ENCODE measurements around the gene STRADA. TPM values are rescaled to one million over a fixed set of nuclear protein-coding genes. Genes with fewer than 3 reads are reported as not detected.

Gene STRADA
- total and polyA plus RNA-seq, 3 donors from 2014 or later = 55.3 to 142 (median 78.7) TPM

DNA sequence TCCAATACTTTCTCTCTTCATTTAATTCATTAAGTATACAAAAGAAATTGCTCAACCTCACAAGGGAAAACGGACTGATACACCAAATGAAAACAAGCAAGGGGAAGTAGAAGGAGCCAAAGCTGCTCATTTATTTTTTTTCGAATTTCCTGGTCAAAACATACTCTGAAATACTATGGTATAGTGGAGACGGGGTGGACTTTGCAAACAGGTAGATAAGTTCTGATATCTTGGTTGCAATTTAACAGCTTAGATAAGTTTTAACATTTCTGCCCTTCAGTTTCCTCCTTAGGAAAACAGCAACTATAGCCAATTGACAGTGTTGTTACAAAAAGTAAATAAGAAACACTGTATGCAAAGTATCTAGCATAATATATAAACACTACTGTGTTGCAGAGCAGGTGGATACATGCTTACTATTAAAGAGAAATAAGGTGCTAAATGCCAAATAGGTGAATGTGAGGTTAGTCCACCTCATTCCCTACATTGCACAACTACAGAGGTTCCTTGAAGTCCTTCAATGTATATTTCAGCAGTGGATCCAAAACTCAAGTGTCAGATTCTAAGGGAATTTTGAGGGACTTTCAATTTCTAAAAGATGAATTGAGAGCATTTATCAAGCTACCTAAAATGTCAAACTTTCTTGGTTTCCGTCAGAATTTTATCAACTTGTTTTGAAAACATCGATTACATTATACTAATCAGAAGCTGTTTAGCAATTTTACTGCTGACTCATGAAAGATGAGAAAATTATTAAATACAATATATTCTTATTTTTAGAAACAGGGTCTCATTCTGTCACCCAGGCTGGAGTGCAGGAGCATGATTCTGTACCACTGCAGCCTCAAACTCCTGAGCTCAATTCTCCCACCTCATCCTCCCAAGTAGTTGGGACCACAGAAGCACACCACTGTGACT, 20.8 kb upstream of the STRADA start:
- no peak overlapping the region for H3K4me3 ChIP-seq
- H3K27ac ChIP-seq = no peak overlapping the region
- H3K27me3 ChIP-seq = no peaks in the 10 kb centered on the region
- intact Hi-C loops (cut with DNase I; ENCODE audit: low total_unique reads) = no loop called here
- no peaks in the 10 kb centered on the region for H3K9me3 ChIP-seq
- DNase-seq = no peak
- 73 to 80% methylated on average over 5 of the region's 5 CpGs for WGBS, 2 donors
- TF ChIP-seq, protein P1, sequence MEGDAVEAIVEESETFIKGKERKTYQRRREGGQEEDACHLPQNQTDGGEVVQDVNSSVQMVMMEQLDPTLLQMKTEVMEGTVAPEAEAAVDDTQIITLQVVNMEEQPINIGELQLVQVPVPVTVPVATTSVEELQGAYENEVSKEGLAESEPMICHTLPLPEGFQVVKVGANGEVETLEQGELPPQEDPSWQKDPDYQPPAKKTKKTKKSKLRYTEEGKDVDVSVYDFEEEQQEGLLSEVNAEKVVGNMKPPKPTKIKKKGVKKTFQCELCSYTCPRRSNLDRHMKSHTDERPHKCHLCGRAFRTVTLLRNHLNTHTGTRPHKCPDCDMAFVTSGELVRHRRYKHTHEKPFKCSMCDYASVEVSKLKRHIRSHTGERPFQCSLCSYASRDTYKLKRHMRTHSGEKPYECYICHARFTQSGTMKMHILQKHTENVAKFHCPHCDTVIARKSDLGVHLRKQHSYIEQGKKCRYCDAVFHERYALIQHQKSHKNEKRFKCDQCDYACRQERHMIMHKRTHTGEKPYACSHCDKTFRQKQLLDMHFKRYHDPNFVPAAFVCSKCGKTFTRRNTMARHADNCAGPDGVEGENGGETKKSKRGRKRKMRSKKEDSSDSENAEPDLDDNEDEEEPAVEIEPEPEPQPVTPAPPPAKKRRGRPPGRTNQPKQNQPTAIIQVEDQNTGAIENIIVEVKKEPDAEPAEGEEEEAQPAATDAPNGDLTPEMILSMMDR (IDR thresholded peaks at IDR 0.05) = no peak
- no peak for TF ChIP-seq POLR2A (IDR thresholded peaks at IDR 0.05)
- no peaks in the 10 kb centered on the region for H3K36me3 ChIP-seq (ENCODE audit: low read depth, missing control alignments)
- no peaks in the 10 kb centered on the region for H3K4me1 ChIP-seq

- no peaks in the 10 kb centered on the region for H3K4me1 ChIP-seq
- TF ChIP-seq, protein P1 (IDR thresholded peaks at IDR 0.05) = no peak
- no peak for TF ChIP-seq POLR2A (IDR thresholded peaks at IDR 0.05)
- H3K9me3 ChIP-seq = no peaks in the 10 kb centered on the region
- intact Hi-C loops (cut with DNase I; ENCODE audit: low total_unique reads) = no loop called here
- no peaks in the 10 kb centered on the region for H3K36me3 ChIP-seq (ENCODE audit: low read depth, missing control alignments)
- no peaks in the 10 kb centered on the region for H3K27me3 ChIP-seq
- 82 to 84% methylated on average over 10 of the region's 10 CpGs for WGBS, 2 donors
- no peak for DNase-seq
- no peak overlapping the region for H3K27ac ChIP-seq
- H3K4me3 ChIP-seq = no peak overlapping the region
Measured at GRCh38 chr17:63760771-63761539, 19.4 kb upstream of the STRADA start.

GRCh38 chr17:63758428-63758827, 16.8 kb upstream of the STRADA start:
- Histone ChIP-seq H3K9me3 (no peaks in the 10 kb centered on the region), H3K36me3 (ENCODE audit: low read depth, missing control alignments) (no peaks in the 10 kb centered on the region), H3K27me3 (no peaks in the 10 kb centered on the region), H3K4me3 (no peak overlapping the region), H3K4me1 (no peaks in the 10 kb centered on the region), H3K27ac (no peak overlapping the region)
- WGBS, 2 donors = 77 to 85% methylated on average over 2 of the region's 2 CpGs
- no peak for TF ChIP-seq POLR2A (IDR thresholded peaks at IDR 0.05)
- TF ChIP-seq, protein P1 (IDR thresholded peaks at IDR 0.05) = no peak
- no peak for DNase-seq
- intact Hi-C loops (cut with DNase I; ENCODE audit: low total_unique reads) = no loop called here

DNA sequence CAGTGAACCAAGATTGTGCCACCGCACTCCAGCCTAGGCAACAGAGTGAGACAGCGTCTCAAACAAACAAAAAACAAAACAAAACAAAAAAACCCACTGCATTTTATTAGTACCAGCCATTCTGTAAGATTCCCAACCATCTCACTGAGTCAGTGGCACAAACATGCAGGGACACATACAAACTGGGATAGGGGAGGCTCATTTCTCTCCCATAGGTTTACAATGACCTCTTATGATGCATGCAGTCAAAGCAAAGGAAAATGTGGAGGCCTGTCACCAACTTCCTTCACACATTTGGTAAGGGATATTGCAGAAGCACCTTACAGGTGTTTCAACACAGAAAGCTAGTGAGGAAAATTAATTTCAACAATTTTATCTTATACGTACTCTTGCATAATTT, 12.4 kb upstream of the STRADA start:
- Histone ChIP-seq H3K27me3 (no peaks in the 10 kb centered on the region), H3K36me3 (ENCODE audit: low read depth, missing control alignments) (no peaks in the 10 kb centered on the region), H3K9me3 (no peaks in the 10 kb centered on the region), H3K4me3 (no peak overlapping the region), H3K27ac (no peak overlapping the region), H3K4me1 (no peaks in the 10 kb centered on the region)
- TF ChIP-seq, protein P1 (IDR thresholded peaks at IDR 0.05) = no peak
- TF ChIP-seq POLR2A (IDR thresholded peaks at IDR 0.05) = no peak
- intact Hi-C loops (cut with DNase I; ENCODE audit: low total_unique reads) = no loop called here
- no peak for DNase-seq
- WGBS, 2 donors = 97 to 98% methylated on average over 3 of the region's 3 CpGs
